GM20431 (cell line): ENCODE results near the gene PPP2R5D.
"Not testable (repeated sequence)": the region's sequence is repeated elsewhere in the genome, so short reads cannot be mapped to it uniquely, and the experiment has no call there.

Source experiments
- in situ Hi-C: fragments of 300-500 bp; cut with MseI, MboI; formaldehyde crosslinking; loops from one replicate; pipeline ENCODE4 v1.15.0; 2020; ENCODE audit warnings: low sequenced_read_pairs; ENCODE audit not compliant: unreplicated experiment

PPP2R5D gene

GRCh38 chr6:42984001-42984923 lies at the start of gene PPP2R5D:
TSS of gene PPP2R5D (plus strand) at chr6:42984570. CDS start at chr6:42984678, 108 bp downstream.
- in situ Hi-C loops: no loop called here

DNA sequence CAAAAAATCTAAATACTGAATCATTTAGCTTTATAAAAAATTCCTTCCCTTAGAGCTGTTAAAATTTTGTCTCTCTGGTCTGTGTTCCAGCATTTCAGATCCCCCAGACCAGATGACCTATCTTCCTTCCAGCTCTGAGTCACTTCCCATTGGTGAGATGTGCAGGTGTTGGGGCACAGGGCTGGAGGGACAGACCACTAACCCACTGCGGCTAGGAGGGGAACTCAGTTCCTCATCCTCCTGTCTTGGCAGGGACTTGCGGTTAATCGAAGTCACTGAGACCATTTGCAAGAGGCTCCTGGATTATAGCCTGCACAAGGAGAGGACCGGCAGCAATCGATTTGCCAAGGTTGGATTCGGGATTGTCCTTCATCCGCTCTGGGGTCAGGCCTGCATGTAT lies 49.0 kb upstream of the PPP2R5D start:
- in situ Hi-C loops: no loop called here

DNA sequence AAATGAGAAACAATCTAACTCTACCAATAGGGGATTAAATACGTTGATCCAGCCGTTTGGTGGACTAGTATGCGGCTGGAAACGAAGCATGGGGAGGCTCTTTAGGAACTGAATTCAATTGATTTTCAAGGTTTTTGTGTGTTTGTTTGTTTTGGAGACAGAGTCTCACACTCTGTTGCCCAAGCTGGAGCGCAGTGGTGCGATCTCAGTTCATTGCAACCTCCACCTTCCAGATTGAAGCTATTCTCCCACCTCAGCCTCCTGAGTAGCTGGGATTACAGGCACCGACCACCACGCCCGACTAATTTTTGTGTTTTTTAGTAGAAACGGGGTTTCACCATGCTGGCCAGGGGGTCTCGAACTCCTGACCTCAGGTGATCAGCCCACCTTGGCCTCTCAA lies 48.0 kb upstream of the PPP2R5D start:
- in situ Hi-C loops: no loop called here

DNA sequence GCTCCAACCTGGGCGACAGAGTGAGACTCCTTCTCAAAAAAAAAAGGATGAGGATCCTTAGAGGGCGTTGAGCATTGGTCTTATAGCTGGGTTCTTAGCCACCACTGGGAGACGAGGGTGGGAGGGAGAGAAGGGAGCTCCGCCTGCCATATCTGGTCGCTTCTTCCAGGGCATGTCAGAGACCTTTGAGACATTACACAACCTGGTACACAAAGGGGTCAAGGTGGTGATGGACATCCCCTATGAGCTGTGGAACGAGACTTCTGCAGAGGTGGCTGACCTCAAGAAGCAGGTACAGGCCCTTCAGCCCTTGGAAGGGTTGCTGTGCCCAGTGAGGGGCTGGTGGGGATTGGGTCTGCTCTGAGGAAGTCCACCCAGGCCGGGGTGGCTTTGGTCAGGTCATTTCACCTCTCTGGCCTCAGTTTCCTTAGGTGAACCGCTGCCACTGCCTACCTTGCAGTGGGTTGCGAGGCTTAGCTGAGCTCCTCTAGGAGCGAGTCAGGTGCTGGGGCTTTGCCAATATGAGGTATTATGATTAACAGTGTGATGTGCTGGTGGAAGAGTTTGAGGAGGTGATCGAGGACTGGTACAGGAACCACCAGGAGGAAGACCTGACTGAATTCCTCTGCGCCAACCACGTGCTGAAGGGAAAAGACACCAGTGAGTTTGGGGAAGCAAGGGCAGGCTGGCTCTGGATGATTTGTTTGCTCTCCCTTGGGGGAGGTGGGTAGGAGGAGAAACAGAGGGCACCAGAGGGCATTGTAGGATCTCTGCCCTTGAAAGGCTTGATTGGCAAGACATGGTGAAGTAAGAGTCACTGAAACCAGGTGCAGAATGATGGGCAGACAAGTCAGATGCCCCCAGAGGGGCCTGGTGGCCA lies 46.6 kb upstream of the PPP2R5D start:
- in situ Hi-C loops: no loop called here

GRCh38 chr6:42938428-42938796 lies 46.0 kb upstream of the PPP2R5D start:
- in situ Hi-C loops: no loop called here

- in situ Hi-C loops: no loop called here
Observed at GRCh38 chr6:42938987-42939809, 45.2 kb upstream of the PPP2R5D start.

- in situ Hi-C loops: no loop called here
Observed at GRCh38 chr6:42939810-42940167, 44.6 kb upstream of the PPP2R5D start.

GRCh38 chr6:42940493-42941045 lies 43.8 kb upstream of the PPP2R5D start:
- in situ Hi-C loops: no loop called here

- in situ Hi-C loops: not testable (repeated sequence)
Observed at GRCh38 chr6:42941356-42941755, 43.0 kb upstream of the PPP2R5D start.

DNA sequence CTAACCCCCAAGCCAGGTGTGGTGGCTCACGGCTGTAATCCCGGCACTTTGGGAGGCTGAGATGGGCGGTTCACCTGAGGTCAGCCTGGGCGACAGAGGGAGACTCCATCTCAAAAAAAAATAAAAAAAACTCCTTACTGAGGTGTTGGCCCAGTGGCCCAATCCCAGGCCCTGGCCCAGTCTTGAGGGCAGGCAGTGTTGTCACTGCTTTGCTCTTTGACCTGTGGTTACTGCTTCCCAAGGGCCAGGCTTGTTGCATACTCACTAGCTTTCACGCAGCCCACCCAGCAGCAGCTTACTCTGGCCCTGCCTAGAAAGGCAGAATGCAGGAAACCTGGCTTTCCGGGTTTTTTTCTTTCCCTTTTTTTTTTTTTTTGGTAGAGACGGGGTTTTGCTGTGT lies 41.9 kb upstream of the PPP2R5D start:
- in situ Hi-C loops: no loop called here

DNA sequence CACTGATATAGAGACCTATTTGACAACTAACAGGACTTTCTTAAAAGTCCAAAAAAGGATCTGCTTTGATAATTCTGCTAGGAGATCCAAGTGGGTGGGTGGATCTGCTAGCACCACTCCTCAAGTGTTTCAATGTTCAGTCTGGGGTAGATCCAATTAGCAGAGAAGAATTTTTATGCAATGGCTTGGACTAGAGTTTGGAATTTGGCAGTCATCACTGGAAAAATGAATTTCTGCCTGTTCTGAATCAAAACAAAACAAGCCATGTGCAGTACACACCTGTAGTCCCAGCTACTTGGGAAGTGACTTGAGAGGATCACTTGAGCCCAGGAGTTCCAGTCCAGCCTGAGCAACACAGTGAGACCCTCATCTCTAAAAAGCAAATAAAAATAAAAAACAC lies 36.4 kb upstream of the PPP2R5D start:
- in situ Hi-C loops: no loop called here

GRCh38 chr6:42952389-42952788 lies 32.0 kb upstream of the PPP2R5D start:
- in situ Hi-C loops: no loop called here

GRCh38 chr6:42954405-42954804 lies 30.0 kb upstream of the PPP2R5D start:
- in situ Hi-C loops: not testable (repeated sequence)

DNA sequence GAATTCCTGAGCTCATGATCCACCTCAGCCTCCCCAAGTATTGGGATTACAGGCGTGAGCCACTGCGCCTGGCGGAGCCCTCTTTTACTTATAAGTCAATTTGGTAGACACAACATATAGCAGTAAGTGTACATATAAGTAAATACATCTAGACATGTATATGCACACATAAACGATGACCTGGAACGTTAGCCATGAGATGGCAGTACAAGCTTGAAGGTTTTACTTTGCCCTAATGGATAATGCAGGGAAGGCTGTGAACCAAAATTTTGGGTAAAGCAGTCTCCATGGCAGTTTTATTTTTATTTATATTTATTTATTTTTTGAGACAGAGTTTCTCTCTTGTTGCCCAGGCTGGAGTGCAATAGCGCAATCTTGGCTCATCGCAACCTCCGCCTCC lies 26.2 kb upstream of the PPP2R5D start:
- in situ Hi-C loops: no loop called here

- in situ Hi-C loops: no loop called here
Observed at GRCh38 chr6:42959917-42960242, 24.5 kb upstream of the PPP2R5D start.

- in situ Hi-C loops: no loop called here
Observed at GRCh38 chr6:42960243-42961019, 23.9 kb upstream of the PPP2R5D start, which contains the start of gene GNMT. TSS of gene GNMT (plus strand) at chr6:42960754. CDS start at chr6:42960768, 14 bp downstream.

DNA sequence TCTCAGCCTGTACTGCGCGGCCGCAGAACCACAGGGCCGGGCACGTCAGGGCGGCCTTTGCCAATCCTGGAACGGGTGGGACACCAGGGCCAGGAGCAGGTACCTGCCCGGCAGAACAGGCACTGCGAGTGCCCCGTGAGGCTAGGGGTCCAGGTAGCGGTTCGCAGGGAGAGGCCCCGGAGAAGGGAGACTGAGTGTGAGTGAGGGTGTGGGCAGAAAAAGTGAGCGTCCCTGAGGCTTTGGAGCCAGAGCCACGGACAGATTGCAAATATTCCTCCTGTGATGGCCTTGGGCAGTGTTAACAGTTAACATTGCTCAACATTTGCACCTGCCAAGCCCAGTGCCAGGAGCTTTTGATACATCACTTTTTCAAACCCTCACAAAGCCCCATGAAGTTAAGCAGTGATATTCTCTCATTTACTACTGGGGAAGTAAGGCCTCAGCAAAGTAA lies 23.3 kb upstream of the PPP2R5D start:
- in situ Hi-C loops: no loop called here

DNA sequence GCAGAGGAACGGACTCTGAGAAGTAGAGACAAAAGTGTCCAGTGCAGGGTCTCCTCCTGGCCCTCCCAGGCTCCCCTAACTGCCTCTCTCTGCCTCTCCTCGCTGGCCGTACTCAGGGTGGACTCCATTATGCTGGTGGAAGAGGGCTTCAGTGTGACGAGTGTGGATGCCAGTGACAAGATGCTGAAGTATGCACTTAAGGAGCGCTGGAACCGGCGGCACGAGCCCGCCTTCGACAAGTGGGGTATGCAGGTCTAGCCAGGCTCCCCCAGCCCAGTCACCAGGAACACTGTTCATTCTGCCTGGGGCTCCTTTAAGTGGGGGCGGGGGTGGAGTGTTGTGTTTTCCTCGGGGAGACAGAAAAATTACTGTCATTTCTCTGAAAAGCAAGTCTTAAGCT lies 22.3 kb upstream of the PPP2R5D start:
- in situ Hi-C loops: no loop called here

- in situ Hi-C loops: no loop called here
Observed at GRCh38 chr6:42962502-42963178, 21.7 kb upstream of the PPP2R5D start.
